Myocyte (in vitro differentiated cells): Measurements from ENCODE around the gene LYRM7. TPM values are rescaled to one million over a fixed set of nuclear protein-coding genes. Genes with fewer than 3 reads are reported as not detected.
A peak's percentile ranks its signal among the peaks of the same experiment; 100 is the strongest.
"Not testable (repeated sequence)": the region's sequence is repeated elsewhere in the genome, so short reads cannot be mapped to it uniquely, and the experiment has no call there.

ENCODE experiments used
- DNase-seq: peaks from one replicate; pipeline ENCODE4 v3.0.0-alpha.2; 2012; ENCODE audit warnings: low read depth
- polyA plus RNA-seq: library from polyadenylated mRNA; unstranded; fragments of >200 nt; gene quantifications from one replicate; pipeline ENCODE4 v1.2.1, GENCODE V29; 2012; ENCODE audit warnings: missing spikeins
- total RNA-seq: library from RNA; depleted of rRNA; stranded (reverse); fragments of >200 nt; gene quantifications from 2 replicates; pipeline ENCODE4 v1.2.3, GENCODE V29; 2014

LYRM7 gene
- 6.5 and 8.8 TPM in 2 replicates for total RNA-seq
- polyA plus RNA-seq = 4.5 TPM

DNA sequence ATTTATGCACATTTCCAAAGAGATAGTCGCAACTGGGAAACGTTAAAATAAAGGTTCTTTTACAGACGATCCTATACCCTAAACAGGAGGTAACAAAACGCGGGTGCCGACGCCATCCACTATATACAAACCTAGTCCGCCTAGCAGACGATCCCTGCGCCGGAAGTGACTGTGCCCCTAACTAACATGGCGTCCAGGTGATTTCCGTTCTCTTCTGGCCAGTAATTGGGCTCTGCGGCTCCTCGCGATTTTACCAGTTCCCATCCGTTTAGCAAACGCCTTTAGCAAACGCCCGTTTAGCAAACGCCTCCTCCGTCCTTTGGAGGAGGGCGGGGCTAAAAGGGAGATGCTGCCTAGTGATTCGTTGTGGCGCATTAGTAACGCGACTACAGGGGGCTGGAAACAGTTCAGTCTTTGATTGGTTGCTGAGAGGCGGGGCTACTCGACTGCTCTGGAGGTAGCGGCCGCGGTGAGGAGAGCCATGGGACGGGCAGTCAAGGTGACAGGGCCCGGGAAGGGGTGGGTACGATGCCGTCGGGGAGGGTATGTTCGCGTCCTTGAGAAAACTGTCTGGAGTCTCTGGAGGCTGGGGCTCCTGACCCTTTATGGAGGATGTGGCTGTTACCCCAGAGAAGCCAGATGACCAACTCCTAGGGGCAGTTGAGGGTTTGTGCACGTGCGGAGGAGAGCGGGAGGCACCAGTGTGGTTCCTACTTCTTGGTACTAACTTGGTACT is at the start of gene LYRM7:
Gene LYRM7 (plus strand): TSS at position 405 of the 736 bp plus-strand sequence. CDS start 77 bp downstream, at position 482.
- peak; percentile 100 for DNase-seq

DNA sequence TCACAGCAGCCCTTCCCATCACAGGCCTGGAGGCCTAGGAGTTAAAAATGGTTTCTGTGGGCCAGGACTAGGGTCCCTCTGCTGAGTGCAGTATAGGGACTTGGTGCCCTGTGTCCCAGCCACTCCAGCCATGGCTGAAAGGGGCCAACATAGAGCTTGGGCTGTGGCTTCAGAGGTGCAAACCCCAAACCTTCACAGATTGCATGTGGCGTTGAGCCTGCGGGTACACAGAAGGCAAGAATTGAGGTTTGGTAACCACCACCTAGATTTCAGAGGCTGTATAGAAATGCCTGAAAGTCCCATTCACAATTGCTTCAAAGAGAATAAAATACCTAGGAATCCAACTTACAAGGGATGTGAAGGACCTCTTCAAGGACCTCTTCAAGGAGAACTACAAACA is 43.5 kb upstream of the LYRM7 start:
- DNase-seq = not testable (repeated sequence)

- DNase-seq = no peak
These were observed 41.4 kb upstream of the LYRM7 start for GRCh38 chr5:131129306-131129705.

GRCh38 chr5:131133091-131133490 is 37.7 kb upstream of the LYRM7 start:
- not testable (repeated sequence) for DNase-seq

DNA sequence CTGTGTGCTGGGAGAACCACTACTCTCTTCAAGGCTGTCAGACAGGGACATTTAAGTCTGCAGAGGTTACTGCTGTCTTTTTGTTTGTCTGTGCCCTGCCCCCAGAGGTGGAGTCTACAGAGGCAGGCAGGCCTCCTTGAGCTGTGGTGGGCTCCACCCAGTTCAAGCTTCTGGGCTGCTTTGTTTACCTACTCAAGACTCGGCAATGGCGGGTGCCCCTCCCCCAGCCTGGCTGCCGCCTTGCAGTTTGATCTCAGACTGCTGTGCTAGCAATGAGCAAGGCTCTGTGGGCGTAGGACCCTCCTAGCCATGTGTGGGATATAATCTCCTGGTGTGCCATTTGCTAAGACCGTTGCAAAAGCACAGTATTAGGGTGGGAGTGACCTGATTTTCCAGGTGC is 32.3 kb upstream of the LYRM7 start:
- not testable (repeated sequence) for DNase-seq

GRCh38 chr5:131139321-131139720 is 31.4 kb upstream of the LYRM7 start:
- no peak for DNase-seq

DNA sequence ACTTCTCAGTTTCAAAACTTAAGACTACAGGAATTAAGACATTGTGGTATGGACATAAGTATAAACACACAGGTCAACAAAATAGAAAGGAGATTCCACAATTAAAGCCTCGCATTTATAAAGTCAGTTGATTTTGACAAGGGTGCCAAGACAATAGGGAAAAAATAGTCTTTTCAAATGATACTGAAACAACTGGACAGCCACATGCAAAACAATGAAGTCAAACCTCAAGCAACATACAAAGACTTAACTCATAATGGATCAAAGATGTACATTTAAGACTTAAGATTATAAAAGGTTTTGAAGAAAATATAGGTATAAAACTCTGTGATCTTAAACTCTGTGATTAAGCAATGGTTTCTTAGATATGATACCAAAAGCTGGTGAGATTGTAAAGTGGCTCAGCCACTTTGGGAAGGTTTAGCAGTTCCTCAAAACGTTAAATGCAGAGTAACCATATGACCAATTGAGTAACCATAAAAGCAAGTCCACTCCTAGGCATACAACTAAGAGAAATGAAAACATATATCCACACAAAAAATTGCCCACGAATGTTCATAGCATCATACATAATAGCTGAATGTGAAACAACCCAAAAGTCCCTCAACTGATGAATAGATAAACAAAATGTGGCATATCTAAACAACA is 27.6 kb upstream of the LYRM7 start:
- no peak for DNase-seq

DNA sequence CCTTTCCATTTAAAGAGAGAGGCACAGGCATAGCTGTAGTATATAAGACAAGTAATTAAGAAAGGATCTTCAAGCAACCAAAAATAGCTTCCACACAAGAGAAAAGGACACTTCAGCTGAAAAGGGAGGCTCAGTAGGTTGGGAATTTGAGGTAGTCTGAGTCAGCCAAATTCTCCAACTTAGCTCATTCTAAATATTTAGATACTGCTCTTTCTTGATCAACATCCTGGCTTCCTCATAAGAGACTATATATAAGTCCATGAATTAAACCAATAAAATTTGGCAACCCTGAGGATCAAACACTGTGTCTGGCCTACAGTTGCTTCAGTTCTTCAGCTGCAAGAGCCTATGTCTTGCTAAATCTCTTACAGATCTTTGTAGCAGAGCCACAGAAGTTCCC is 23.5 kb upstream of the LYRM7 start:
- DNase-seq = peak; percentile 8

- DNase-seq = no peak
These were observed 21.9 kb upstream of the LYRM7 start for GRCh38 chr5:131148835-131149234.

GRCh38 chr5:131150408-131150807 is 20.3 kb upstream of the LYRM7 start:
- DNase-seq = no peak

GRCh38 chr5:131151216-131151615 is 19.5 kb upstream of the LYRM7 start:
- no peak for DNase-seq

- DNase-seq = no peak
These were observed 14.4 kb upstream of the LYRM7 start for GRCh38 chr5:131156385-131156784.

DNA sequence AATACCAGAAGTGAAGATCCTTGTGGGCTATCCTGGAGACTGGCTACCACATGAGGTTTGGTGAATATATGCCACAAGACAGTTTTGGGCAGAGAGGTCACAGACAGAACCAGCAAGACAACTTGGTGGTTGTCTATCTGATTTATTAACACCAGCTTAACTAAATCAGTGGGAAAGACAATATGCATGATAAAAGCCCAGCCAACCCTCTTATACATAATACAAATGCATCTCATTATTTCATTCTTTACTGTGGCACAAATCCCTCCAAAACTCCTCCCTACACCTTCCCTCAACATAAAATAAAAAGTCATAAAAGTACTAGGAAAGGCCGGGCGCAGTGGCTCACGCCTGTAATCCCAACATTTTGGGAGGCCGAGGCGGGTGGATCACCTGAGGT is 13.8 kb upstream of the LYRM7 start:
- DNase-seq = no peak

DNA sequence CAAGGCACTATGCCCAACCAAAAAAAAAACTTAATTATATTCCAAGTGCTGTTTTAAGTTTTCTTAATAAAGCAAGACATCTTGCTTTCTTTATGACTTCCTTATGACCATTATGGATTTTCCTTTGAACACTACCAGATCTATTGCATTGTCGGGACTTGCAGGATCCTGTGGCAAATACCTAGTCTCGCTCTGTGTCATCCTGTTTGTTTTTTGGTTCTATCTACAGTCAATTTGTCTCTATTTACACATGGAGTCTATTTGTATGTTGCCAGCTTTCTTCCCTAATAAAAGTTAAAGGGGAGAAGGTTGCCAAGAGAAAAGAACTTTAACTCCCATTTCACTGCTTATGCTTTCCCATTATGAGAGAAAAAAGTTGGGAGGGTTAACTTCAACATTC is 10.6 kb upstream of the LYRM7 start:
- no peak for DNase-seq

DNA sequence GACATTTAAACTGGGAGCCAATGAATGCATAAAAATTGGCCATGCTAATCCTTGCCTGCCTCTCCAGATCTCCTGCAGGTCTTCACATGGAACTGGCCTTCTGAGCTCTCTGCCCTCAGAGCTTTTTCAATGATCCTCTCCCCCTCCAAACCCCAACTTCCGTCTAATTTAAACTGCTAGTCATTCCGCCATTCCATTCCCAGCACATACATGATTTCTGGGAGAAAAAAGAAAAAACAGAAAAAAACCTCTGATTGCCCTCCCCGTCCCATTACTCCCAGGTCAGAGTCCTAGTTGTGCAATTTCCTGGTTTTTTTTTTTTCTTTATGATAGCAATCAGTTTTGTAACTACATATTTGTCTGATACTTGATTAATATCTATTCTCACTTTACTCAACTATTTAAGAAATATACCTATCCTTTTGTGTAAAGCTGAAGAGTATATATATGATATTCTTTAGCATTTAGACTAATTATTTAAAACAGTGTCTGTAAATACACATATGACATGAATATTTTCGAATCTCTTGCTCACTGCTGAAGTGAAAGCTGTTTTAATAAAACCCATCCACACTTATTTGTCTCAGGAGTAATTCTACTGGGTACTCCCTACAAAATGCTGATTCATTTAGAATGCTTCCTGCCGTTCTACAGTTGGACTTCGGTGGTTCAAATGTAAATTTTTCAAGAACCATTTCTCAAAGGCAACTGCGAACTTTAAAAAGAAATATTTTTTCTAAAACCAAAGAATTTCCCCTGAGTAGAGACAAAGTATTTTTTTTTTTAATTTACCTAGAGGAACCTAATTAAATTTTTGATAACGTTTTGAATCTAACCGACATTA is 7.2 kb upstream of the LYRM7 start:
- DNase-seq = peak; percentile 42

DNA sequence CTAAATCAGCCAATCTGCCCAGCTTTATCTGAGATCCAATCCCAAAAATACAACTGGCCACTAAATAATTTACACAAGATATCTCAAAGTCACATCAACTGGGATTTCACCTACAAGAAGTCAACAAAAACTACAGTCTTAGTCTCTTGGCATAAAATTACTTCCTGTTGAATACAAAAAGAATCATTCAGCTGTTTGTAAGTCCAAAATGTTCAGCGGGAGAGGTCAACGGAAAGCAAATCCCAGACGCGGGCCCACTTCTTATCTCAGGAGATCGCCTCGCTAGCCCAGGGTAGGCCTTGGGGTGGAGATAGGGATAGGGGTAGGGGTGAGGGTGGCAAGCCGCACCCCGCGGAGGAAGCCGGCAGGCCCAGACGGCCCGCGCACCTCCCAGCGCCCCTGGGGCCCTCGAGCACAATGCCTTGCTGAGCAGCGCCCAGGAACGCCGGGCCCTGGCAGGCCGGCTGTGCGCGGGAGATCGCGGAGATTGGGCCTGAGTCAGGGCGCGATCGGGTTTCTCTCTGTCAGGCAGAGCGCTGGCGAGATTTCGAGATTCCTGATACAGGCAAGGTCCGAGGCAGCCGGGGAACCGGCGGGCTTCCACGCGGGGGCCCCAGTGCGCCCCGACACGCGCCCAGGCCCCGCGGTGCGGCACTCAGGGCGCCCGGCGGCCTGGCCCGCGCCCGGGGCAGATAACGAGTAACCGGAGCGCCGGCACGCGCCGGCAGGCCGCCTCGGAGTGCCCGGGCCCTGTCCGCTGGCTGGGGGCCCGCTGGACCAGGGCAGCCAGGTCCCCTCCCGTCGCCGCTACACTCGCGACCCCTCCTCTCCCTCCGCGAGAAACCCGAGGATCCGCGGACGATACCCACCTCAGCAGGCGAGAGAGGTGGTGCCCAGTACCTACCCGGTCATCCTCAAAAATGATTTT is 6.3 kb upstream of the LYRM7 start:
- DNase-seq = peak; percentile 87

DNA sequence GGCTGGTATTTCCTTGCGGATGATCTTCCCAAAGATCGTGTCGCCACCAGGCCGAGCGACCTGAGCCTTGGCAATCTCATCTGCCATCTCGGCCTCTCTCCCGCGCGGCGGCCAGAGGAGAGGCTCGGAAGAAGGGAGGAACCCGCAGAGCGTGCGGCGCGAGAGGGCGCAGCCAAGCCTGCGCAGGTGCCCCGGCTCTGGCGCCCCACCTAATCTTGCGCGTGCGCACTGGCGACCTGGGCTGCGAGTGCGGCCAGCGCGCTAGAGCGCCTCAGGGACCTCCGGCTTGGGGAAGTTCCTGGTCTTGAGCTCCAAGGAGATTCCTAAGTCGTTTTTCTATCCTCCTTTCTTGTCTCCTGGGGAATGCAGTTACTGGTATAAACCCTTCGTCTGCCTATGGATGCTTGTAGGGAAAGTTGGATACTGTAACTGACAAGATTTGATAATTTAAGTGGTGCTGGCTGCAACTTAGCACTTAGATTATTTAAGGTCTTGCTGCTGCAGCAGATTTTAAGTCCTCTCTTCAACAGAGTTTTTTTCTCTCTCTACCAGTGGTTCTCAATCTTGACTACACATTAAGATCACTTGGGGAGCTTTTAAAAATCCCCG is 5.5 kb upstream of the LYRM7 start, which contains the start of gene HINT1:
Gene HINT1 (minus strand): TSS at position 138 of the 609 bp plus-strand sequence. CDS start 51 bp downstream, at position 87.
- peak; percentile 93 for DNase-seq

- no peak for DNase-seq
These were observed 3.1 kb upstream of the LYRM7 start for GRCh38 chr5:131167615-131168014.

GRCh38 chr5:131169810-131170539 is 769 bp upstream of the LYRM7 start:
- no peak for DNase-seq
